Measurements from ENCODE around the gene SHMT2. TPM values are rescaled to one million over a fixed set of nuclear protein-coding genes. Genes with fewer than 3 reads are reported as not detected.
A peak's percentile ranks its signal among the peaks of the same experiment; 100 is the strongest.

SHMT2 gene
- total RNA-seq, 1 experiment from 2014 or later = 139 TPM

DNA sequence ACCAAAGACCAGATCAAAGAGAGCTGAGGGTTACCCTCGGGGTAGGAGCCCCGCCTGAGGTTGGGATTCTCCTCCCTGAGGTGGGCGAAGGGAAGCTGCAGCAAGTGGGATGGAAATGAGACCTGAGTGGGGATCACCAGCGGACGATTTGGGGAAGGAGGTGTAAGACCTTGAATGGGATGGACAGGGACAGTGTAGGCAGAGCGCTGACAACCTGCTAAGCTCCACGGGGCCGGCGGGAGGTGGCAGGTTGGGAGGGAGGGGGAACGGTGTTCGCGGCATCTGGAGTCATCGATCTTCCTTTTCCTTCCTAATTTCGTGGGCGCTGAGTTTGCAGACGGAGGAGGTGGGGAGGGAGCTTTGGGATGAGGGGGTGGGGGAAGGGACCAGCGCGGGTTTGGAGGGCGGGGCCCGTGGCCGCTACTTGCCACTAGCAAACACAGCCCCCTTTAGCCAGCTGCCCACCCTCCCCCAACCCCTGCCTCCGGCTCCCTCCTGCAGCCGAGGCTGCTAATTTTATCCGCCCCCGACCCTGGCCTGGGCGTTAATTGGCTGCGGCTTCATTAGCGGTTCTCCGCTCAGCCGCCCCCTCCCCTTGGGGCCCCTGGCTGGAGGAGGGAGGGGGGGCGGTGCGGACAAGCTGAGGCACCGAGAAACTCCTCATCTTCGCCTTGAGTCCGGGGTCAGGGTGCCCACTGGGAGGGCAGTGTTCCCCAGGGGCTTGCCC lies 2.8 kb upstream of the SHMT2 start:
- no peak for DNase-seq (ENCODE audit: low read depth)

DNA sequence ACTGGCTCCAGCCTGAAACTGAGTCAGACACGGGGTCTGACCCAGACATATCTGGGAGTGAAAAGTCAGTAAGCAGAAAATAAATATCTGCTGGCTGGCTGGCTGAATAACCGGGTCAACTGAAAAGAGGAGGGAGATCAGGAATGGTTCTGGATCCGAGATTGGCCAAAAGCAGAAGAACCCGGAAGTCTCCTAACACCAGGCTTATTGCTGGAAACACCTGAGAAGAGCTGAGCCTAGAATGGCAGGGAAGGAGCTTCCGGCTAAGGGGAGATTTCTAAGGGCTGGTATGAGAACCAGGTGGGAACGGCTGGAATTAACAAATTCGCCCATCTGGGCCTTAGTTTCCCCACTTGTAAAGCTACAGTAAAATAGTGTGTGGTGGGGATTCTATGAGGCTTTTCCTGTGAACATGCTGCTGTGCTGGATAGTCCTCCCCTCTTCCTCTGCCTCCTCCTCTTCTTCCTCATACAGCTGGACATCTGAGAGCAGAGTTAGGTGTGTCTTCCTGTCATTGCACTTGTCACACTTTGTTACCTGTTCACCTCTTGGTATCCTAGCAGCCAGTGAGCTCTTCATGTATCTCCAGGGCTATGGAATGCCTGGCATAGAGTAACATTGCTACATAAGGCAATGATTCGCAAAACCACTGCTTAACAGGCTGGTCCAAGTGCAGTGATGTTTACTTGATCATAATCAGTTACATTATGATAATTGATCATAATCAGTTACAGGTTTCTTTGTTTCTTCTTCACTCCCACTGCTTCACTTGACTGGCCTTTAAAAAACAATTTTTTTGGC lies 2.0 kb upstream of the SHMT2 start:
- no peak for DNase-seq (ENCODE audit: low read depth)

DNA sequence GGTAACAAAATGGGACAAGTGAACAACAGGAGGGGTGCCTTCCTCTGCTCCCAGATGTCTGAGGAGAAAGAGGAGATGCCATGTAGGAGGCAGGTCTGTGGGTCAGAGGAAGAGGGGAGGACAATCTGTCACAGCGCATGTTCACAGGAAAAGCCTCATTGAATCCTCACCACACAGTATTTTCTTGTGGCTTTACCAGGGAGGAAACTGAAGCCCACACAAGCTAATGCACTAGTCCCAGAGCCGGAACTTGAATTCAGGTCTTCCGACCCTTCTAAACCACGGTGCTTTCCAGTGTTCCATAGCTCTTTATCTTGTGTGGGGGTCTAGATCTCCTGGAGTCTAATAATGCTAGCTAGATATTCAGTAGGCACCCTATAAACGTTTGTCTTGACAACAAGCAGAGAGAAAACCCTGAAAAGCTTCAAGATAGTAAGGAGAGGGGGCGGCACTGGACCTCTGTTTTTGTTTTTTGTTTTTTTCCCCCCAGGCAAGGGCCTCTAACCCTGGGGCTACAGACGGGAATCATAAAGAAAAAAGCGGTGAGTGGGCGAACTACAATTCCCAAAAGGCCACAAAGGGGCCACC lies 371 bp upstream of the SHMT2 start:
- no peak for DNase-seq (ENCODE audit: low read depth)

DNA sequence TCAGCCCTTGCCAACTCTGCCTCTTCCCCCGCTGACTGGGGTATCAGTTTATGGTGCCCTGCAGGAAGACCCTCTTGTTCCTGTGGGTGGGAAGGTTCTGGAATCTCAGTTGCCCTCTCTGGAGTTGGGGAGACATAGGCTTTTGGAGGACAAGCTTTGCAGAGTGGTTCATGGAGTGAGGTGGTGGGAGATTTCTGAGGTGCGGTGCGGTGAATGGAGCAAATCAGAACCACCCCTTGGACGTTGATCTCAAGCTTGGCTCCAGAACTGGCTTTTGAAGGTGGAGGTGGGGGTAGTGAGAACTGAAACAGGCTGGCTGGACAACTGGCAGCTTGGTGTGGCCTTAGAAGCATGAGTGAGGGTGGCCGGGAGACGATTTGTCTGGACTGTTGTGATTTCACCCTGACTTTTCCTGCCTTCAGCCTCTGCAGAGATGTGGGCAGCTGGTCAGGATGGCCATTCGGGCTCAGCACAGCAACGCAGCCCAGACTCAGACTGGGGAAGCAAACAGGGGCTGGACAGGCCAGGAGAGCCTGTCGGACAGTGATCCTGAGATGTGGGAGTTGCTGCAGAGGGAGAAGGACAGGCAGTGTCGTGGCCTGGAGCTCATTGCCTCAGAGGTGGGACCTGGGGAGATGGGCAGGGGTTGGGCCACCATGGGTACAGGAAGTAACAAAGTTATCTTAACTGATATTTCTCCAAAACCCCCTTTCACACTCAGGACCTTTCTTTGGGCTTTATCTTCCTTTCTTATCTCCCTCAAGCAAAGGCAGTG lies 1.1 kb downstream of the SHMT2 start:
- no peak for DNase-seq (ENCODE audit: low read depth)

DNA sequence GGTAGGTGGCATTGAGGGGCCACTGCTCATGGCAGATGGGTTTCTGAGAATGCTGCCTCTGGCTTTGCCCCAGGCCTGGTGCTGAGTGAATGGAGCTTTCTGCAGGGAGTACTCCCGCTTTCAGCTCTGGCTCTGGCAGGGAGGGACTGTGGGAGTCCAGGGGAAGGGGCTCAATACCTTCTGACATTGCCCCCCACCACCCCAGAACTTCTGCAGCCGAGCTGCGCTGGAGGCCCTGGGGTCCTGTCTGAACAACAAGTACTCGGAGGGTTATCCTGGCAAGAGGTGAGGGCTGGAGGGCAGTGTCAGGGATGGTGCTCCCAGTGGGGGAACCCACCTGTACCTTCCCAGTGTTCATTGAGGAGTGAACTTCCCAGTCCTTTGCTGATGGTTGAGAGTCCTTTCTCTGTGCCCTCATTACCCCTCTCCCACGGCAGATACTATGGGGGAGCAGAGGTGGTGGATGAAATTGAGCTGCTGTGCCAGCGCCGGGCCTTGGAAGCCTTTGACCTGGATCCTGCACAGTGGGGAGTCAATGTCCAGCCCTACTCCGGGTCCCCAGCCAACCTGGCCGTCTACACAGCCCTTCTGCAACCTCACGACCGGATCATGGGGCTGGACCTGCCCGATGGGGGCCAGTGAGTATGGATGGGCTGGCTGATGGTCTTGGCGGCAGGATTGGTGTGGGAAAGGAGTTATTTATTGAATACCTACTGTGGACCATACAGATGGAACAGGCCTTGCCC lies 1.9 kb downstream of the SHMT2 start:
- no peak for DNase-seq (ENCODE audit: low read depth)

DNA sequence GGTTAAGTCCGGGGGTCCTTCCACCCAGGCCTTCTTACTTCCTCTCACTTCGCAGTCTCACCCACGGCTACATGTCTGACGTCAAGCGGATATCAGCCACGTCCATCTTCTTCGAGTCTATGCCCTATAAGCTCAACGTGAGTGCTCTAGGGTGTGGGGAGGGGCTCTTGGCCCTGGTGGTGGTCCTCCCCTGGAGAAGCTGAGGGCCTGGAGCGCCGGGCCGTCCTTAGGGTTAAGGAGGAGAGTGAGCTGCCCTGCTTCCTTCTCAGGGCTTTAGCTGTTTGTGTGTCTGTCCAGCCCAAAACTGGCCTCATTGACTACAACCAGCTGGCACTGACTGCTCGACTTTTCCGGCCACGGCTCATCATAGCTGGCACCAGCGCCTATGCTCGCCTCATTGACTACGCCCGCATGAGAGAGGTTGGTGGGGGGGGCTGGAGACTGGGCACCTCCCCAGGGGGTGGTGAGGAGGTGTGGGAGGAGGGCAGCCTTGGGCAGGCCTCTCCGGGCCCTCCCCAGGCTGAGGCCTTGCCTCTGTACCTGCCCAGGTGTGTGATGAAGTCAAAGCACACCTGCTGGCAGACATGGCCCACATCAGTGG lies 2.7 kb downstream of the SHMT2 start:
- DNase-seq (ENCODE audit: low read depth) = no peak

DNA sequence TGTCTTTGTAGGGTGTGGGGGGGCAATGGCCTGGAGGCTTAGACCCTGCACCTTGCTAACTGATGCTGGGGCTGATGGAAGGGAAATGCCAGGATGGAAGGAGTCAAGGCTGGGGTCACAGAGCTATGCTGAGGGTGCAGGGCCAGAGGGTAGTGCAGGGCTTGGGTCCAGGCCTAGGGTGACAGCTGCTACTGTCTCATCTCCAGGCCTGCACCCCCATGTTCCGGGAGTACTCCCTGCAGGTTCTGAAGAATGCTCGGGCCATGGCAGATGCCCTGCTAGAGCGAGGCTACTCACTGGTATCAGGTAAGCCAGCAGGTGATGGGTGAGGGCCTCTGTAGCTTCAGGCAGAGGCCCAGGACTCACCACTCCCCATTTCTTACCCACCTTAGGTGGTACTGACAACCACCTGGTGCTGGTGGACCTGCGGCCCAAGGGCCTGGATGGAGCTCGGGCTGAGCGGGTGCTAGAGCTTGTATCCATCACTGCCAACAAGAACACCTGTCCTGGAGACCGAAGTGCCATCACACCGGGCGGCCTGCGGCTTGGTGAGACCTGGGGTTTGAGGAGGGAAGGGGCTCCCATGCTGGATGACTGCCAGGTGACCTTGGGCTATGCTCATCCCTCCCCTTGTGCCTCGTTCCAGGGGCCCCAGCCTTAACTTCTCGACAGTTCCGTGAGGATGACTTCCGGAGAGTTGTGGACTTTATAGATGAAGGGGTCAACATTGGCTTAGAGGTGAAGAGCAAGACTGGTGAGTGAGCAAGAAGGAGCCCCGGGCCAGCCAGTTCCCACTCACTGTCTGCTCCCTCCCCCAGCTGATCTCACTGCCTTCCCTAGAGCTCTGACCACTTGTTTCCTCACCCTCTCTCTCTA lies 4.1 kb downstream of the SHMT2 start:
- no peak for DNase-seq (ENCODE audit: low read depth)

DNA sequence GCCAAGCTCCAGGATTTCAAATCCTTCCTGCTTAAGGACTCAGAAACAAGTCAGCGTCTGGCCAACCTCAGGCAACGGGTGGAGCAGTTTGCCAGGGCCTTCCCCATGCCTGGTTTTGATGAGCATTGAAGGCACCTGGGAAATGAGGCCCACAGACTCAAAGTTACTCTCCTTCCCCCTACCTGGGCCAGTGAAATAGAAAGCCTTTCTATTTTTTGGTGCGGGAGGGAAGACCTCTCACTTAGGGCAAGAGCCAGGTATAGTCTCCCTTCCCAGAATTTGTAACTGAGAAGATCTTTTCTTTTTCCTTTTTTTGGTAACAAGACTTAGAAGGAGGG lies 4.7 kb downstream of the SHMT2 start:
- DNase-seq (ENCODE audit: low read depth) = no peak

DNA sequence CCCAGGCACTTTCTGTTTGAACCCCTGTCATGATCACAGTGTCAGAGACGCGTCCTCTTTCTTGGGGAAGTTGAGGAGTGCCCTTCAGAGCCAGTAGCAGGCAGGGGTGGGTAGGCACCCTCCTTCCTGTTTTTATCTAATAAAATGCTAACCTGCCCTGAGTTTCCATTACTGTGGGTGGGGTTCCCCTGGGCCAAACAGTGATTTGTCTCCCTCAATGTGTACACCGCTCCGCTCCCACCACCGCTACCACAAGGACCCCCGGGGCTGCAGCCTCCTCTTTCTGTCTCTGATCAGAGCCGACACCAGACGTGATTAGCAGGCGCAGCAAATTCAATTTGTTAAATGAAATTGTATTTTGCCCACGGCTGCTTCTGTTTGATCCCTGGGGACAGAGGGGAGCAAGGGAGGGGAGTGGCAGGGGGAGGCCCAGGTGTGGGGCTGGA lies 5.1 kb downstream of the SHMT2 start:
- no peak for DNase-seq (ENCODE audit: low read depth)

DNA sequence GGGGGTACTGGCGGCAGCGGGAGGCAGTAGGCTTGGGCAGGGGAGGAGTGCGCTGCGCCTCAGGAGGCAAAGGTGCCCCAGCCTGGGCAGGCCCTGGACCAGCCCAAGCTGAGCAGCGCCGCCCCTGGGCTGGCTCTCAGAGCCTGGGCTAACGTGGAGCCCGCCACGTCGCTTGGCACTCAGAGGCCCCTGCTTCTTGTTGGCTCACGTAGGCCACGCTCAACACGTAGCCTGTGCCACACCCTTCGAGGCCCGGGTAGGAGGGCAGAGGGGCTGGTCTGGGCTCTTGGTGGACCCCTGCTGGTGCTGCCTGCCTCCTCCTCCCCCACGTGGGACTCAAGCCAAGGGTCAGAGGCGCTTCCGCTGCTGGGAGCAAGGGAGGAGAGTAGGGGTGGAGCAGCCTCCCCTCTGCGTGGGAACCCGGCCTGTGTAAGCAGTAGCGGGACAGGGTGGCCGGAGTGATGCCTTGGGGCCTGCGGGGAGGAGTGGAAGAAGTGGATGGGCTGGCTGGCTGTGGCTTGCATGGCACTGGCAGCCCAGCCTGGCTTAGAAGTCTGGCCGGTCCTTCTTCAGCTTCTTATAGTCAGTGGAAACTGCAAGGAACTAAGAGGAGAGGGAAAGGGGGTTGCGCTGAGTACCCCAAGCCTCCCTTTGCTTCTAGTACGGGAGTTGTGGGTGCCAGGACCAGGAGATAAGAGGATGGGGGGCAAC lies 5.7 kb downstream of the SHMT2 start:
- no peak for DNase-seq (ENCODE audit: low read depth)

DNA sequence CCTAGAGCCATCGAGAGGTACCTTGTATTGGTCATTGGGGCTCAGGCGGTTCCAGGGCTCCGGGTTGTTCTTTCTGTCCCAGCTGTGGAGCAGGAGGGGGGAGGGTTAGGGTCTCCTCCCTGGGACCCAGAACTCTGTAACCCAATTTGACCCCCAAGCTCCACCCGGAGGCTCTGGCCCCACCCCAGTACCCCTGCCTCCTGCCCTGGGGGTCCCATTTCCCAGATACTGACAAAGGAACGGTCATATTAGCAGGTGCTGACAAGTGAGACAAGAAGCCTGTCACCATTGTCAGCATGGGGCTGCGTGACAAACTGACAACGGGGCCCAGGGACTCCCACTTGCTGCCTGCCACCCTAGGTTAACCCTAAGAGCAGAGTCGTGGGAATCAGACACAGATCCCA lies 6.2 kb downstream of the SHMT2 start:
- no peak for DNase-seq (ENCODE audit: low read depth)

DNA sequence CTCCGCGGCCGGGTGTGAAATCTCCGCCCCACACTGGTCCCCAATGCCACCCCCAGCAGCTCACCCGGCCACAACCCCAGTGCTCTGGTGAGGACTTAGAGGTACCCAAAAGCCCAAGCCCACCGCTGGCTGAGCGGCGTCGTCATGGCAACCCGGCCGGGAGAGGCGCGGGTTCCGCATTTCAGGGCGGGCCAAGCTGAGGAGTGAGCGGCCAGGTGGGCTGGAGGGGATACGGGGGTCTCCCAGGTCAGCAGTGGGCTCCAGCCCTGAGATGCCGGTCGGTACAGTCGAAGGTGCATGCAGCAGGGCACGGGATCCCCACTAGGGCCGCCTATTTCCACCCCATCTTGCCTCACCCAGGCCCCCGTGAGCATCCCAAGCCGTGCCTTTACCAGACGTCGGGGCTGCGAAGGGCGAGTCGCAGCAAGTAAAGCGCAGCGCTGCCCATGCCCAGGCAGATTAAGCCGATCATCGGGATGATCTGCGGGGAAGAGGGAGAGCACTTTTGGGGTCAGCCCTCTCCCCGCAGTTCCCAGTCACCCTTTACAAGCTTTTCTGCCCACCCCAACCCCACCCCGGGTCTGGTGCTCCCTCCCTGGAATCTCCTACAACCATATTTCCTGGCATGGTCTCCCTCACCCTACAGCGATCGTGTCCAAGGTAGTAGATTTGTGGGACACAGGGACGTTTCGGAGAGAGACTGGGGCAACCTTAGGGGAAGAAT lies 6.9 kb downstream of the SHMT2 start:
- no peak for DNase-seq (ENCODE audit: low read depth)

DNA sequence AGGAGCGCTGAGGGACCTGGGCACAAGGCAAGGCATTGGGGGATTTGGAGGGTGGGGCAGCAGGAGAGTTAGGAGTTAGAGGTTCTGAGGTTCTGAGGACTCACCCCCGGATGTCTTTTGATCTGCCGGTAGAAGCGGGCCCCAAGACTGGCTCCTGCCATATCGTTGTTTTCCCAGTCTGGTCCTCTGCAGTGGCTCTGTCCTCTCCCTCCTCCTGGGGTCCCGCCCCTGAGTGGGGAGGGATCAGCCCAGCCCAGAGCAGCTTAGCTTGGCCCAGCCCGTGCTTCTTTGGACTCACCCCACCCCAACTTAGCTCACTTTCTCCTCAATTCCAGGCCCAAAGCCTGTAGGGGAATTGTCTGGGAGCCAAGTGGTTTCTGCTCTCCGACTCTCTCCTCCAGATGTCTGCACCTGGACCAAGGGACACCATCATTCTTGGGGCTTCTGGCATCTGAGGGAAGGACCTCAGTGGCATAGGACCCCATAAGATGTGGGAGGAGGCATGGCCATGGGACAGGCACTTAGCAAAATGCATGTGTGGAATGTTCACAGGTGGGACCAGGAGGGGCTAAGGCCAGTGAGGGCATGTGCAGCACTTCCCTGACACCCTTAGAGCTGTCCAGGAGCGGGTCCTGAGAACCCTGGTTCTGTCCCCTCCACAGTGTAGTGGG lies 7.5 kb downstream of the SHMT2 start:
- DNase-seq (ENCODE audit: low read depth) = no peak

DNA sequence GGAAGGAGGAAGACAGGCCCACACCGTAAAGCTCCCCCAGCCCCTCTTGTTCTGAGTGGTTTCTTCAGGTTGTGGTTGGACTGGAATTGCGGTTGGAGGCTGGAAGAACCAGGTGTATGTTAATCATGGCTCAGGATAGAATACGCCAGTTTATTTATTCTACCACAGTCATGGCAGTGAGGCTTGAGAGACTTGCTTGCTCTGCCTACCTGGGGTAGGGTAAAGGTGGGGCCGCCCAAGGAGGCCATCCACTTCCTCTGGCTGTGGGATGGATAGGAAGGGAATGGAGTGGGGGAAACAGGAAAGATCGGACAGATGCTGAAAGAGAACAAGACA lies 8.1 kb downstream of the SHMT2 start:
- DNase-seq (ENCODE audit: low read depth) = no peak

DNA sequence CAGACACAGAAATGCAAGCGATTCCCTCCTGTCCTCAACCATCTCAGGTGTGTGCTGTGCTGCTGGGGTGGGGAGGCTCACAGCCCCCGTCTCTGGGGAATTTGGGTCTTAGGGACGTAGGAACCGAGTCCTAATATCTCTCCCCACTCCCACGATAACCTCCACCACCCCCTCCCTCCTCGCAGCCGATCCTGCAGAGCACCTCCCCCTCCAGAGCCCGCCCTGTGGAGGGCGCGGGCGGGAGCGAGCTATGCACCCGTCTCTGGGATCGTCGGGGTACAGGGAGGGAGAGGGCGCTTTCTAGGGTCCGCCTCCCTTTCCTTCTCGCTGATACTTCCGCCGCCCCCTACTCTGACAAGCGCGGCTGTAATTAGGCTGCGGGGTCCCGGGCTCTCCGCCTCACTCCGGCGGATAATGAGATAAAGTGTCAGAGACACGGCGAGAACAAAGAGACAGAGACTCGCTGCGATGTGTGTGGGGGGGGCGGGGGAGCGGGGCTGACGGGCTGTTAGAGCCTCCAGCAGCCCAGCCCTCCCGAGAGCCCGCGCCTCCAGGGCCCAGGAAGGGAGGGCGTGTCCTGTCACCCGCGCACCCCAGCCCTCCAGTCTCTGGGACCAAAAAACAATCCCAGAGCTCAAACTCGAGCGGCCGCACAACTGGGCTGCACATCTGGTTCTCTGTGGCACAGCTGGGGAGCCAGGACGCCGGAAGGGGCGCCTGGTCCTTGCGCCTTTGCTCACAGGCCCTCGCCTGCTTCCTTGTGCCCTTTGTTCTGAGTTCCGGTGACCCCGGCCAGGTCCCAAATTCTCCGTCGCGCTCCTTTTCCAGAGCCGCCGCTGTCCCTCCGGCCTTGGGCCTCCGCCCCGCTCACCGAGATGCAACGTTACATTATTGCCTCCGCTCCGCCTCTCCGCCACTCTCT lies 8.7 kb downstream of the SHMT2 start:
- DNase-seq (ENCODE audit: low read depth) = no peak

DNA sequence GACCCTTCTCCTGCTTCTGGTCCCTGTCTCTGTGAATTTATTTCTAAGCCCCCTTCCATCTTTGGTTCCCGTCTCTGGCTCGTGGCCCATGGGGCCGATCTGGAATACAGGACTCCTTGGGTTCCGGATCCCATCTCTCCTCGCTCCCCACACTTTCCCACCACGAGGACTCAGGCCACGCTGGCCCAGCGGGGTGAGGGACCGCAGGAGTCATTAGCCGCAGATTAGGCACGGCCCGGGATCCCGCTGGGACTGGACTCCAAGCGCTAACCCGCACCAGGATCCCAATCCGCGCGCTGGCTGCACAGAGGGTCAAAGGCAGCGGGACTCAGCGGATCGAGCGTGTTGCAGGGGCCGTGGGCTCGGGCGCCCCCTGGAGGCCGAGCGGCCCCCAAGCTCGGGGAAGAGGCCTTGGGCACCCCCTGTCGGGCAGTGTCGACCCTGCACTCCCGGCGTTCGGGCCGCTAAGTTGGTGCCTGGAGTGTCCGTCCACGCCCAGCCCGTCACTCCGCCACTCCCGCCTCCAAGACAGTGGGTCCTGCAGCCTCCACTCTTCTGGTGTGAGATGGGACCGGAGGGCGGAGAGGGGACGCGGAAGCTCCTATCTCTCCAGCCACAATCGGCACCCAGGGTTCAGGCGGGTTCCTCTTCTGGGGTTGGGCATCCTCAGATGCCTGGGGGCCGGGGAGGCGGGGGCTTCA lies 9.5 kb downstream of the SHMT2 start:
- DNase-seq (ENCODE audit: low read depth) = peak; percentile 73

All from M059J (cell line).